ENCODE results near the gene SLC37A1. TPM values are rescaled to one million over a fixed set of nuclear protein-coding genes. Genes with fewer than 3 reads are reported as not detected.

The SLC37A1 gene
- total and polyA plus RNA-seq, 12 donors, result 1.8 to 13.2 (median 5.5) TPM

GRCh38 chr21:42481169-42481568, 32.5 kb upstream of the SLC37A1 start:
- intact Hi-C loops (cut with DNase I), result loop anchor here in 1 of 10 donors (10.0 kb wide), 1 partner anchor 64 kb away; no protein-coding TSS in a partner anchor
- H3K36me3 ChIP-seq, result no peaks in the 10 kb centered on the region
- no peaks in the 10 kb centered on the region for H3K4me1 ChIP-seq
- H3K9me3 ChIP-seq, result no peaks in the 10 kb centered on the region
- ATAC-seq (no peak), DNase-seq (no peak)
- peaks cover 0 to 5% (median under 1%) of the 10 kb centered on the region in 7 donors for H3K27me3 ChIP-seq
- WGBS, 2 donors, result 89 to 95% methylated on average over 4 of the region's 4 CpGs
- no peak overlapping the region for H3K4me3 ChIP-seq
- no peak for TF ChIP-seq CTCF (IDR thresholded peaks at IDR 0.05)
- H3K27ac ChIP-seq, result no peak overlapping the region

GRCh38 chr21:42484966-42485365, 28.7 kb upstream of the SLC37A1 start:
- DNase-seq (no peak), ATAC-seq (no peak)
- intact Hi-C loops (cut with DNase I), result loop anchor here in 1 of 10 donors (10.0 kb wide), 1 partner anchor 60 kb away; no protein-coding TSS in a partner anchor
- 78 to 86% methylated on average over 7 of the region's 7 CpGs for WGBS, 2 donors
- Histone ChIP-seq H3K36me3 (no peaks in the 10 kb centered on the region), H3K27me3 (peaks cover 0 to 19% (median 6%) of the 10 kb centered on the region in 7 donors), H3K4me3 (no peak overlapping the region), H3K9me3 (no peaks in the 10 kb centered on the region), H3K4me1 (no peaks in the 10 kb centered on the region), H3K27ac (no peak overlapping the region)
- TF ChIP-seq CTCF (IDR thresholded peaks at IDR 0.05), result no peak

- peaks cover 0 to 19% (median 6%) of the 10 kb centered on the region in 7 donors for H3K27me3 ChIP-seq
- no peak for ATAC-seq
- intact Hi-C loops (cut with DNase I), result loop anchor here in 1 of 10 donors (10.0 kb wide), 1 partner anchor 59 kb away; no protein-coding TSS in a partner anchor
- no peak for DNase-seq
- no peak for TF ChIP-seq CTCF (IDR thresholded peaks at IDR 0.05)
- H3K4me3 ChIP-seq, result no peak overlapping the region
- H3K36me3 ChIP-seq, result no peaks in the 10 kb centered on the region
- no peaks in the 10 kb centered on the region for H3K4me1 ChIP-seq
- WGBS, 2 donors, result 86 to 87% methylated on average over 6 of the region's 6 CpGs
- H3K27ac ChIP-seq, result no peak overlapping the region
- no peaks in the 10 kb centered on the region for H3K9me3 ChIP-seq
Measured at GRCh38 chr21:42486072-42486471, 27.6 kb upstream of the SLC37A1 start.

- no peak for TF ChIP-seq CTCF (IDR thresholded peaks at IDR 0.05)
- no peaks in the 10 kb centered on the region for H3K9me3 ChIP-seq
- intact Hi-C loops (cut with DNase I), result loop anchor here in 1 of 10 donors (10.0 kb wide), 1 partner anchor 58 kb away; no protein-coding TSS in a partner anchor
- WGBS, 2 donors, result 61% methylated on average over 5 of the region's 5 CpGs
- ATAC-seq, result no peak
- no peak overlapping the region for H3K27ac ChIP-seq
- H3K4me3 ChIP-seq, result no peak overlapping the region
- H3K4me1 ChIP-seq, result no peaks in the 10 kb centered on the region
- no peaks in the 10 kb centered on the region for H3K36me3 ChIP-seq
- no peak for DNase-seq
- peaks cover 0 to 19% (median 6%) of the 10 kb centered on the region in 7 donors for H3K27me3 ChIP-seq
Measured at GRCh38 chr21:42486531-42486930, 27.1 kb upstream of the SLC37A1 start.
